Neuron (in vitro differentiated cells): ENCODE results near the gene WNT7B.

ENCODE experiments used
- H2AFZ ChIP-seq: one replicate; pipeline ENCODE4 v1.6.1; 2013; ENCODE audit warnings: low read depth, mild to moderate bottlenecking, inconsistent platforms, low read length, moderate library complexity
- H3K27me3 ChIP-seq: one replicate; pipeline ENCODE4 v1.6.1; 2013; ENCODE audit warnings: low read length; ENCODE audit not compliant: insufficient read depth
- H3K36me3 ChIP-seq: one replicate; pipeline ENCODE4 v1.6.1; 2013; ENCODE audit warnings: low read length; ENCODE audit not compliant: insufficient read depth
- H3K4me1 ChIP-seq: one replicate; pipeline ENCODE4 v1.6.1; 2013; ENCODE audit warnings: low read length; ENCODE audit not compliant: insufficient read depth
- H3K4me3 ChIP-seq: 2 replicates; pipeline ENCODE4 v1.5.1; 2013; ENCODE audit warnings: mild to moderate bottlenecking, low read length, moderate library complexity
- H3K9me3 ChIP-seq: one replicate; pipeline ENCODE4 v1.6.1; 2013; ENCODE audit warnings: low read length

WNT7B gene

GRCh38 chr22:46004105-46004866, 27.3 kb upstream of the WNT7B start:
- H3K4me1 ChIP-seq = peaks cover 7% of the 10 kb centered on the region
- no peak overlapping the region for H2AFZ ChIP-seq
- no peaks in the 10 kb centered on the region for H3K27me3 ChIP-seq
- no peaks in the 10 kb centered on the region for H3K36me3 ChIP-seq
- H3K9me3 ChIP-seq = no peaks in the 10 kb centered on the region
- H3K4me3 ChIP-seq = no peak overlapping the region

GRCh38 chr22:46003271-46004091, 26.5 kb upstream of the WNT7B start:
- H2AFZ ChIP-seq = no peak overlapping the region
- H3K36me3 ChIP-seq = no peaks in the 10 kb centered on the region
- no peaks in the 10 kb centered on the region for H3K9me3 ChIP-seq
- peaks cover 7% of the 10 kb centered on the region for H3K4me1 ChIP-seq
- no peak overlapping the region for H3K4me3 ChIP-seq
- H3K27me3 ChIP-seq = no peaks in the 10 kb centered on the region

- Histone ChIP-seq H3K36me3 (no peaks in the 10 kb centered on the region), H3K27me3 (no peaks in the 10 kb centered on the region), H3K4me3 (no peak overlapping the region), H3K9me3 (no peaks in the 10 kb centered on the region), H2AFZ (no peak overlapping the region), H3K4me1 (peaks cover 7% of the 10 kb centered on the region)
These were observed 25.9 kb upstream of the WNT7B start for GRCh38 chr22:46002757-46003270.

GRCh38 chr22:46001426-46002106, 24.6 kb upstream of the WNT7B start:
- Histone ChIP-seq H3K4me3 (no peak overlapping the region), H3K27me3 (no peaks in the 10 kb centered on the region), H2AFZ (no peak overlapping the region), H3K9me3 (no peaks in the 10 kb centered on the region), H3K4me1 (peaks cover 4% of the 10 kb centered on the region), H3K36me3 (no peaks in the 10 kb centered on the region)

GRCh38 chr22:46001046-46001425, 24.1 kb upstream of the WNT7B start:
- H3K36me3 ChIP-seq = no peaks in the 10 kb centered on the region
- no peaks in the 10 kb centered on the region for H3K27me3 ChIP-seq
- no peaks in the 10 kb centered on the region for H3K9me3 ChIP-seq
- H3K4me1 ChIP-seq = peaks cover 2% of the 10 kb centered on the region
- H2AFZ ChIP-seq = no peak overlapping the region
- no peak overlapping the region for H3K4me3 ChIP-seq

- Histone ChIP-seq H2AFZ (no peak overlapping the region), H3K27me3 (no peaks in the 10 kb centered on the region), H3K36me3 (no peaks in the 10 kb centered on the region), H3K9me3 (no peaks in the 10 kb centered on the region), H3K4me3 (no peak overlapping the region), H3K4me1 (peaks cover 2% of the 10 kb centered on the region)
These were observed 23.4 kb upstream of the WNT7B start for GRCh38 chr22:46000081-46001027.

- H2AFZ ChIP-seq = no peak overlapping the region
- H3K27me3 ChIP-seq = no peaks in the 10 kb centered on the region
- no peaks in the 10 kb centered on the region for H3K36me3 ChIP-seq
- H3K4me1 ChIP-seq = peaks cover 2% of the 10 kb centered on the region
- no peaks in the 10 kb centered on the region for H3K9me3 ChIP-seq
- no peak overlapping the region for H3K4me3 ChIP-seq
These were observed 22.5 kb upstream of the WNT7B start for GRCh38 chr22:45999379-45999971.

- Histone ChIP-seq H3K4me1 (peaks cover 2% of the 10 kb centered on the region), H3K36me3 (no peaks in the 10 kb centered on the region), H3K9me3 (no peaks in the 10 kb centered on the region), H3K4me3 (no peak overlapping the region), H3K27me3 (no peaks in the 10 kb centered on the region), H2AFZ (no peak overlapping the region)
These were observed 21.8 kb upstream of the WNT7B start for GRCh38 chr22:45998638-45999378.

GRCh38 chr22:45997777-45998637, 21.0 kb upstream of the WNT7B start:
- Histone ChIP-seq H3K4me3 (no peak overlapping the region), H3K27me3 (no peaks in the 10 kb centered on the region), H2AFZ (no peak overlapping the region), H3K4me1 (peaks cover 2% of the 10 kb centered on the region), H3K36me3 (no peaks in the 10 kb centered on the region), H3K9me3 (no peaks in the 10 kb centered on the region)

- no peaks in the 10 kb centered on the region for H3K9me3 ChIP-seq
These were observed 20.3 kb upstream of the WNT7B start for GRCh38 chr22:45997077-45997776.

More at GRCh38 chr22:45997077-45997776, 20.3 kb upstream of the WNT7B start:
- Histone ChIP-seq H3K27me3 (no peaks in the 10 kb centered on the region), H3K4me3 (no peak overlapping the region), H3K36me3 (no peaks in the 10 kb centered on the region), H3K4me1 (peaks cover 2% of the 10 kb centered on the region), H2AFZ (no peak overlapping the region)
